Ureter (tissue), 1 donor: ENCODE results near the gene GRPEL1. TPM values are rescaled to one million over a fixed set of nuclear protein-coding genes. Genes with fewer than 3 reads are reported as not detected.

Experiments
- DNase-seq: peaks from one replicate; pipeline ENCODE4 v3.0.0-alpha.2; 2020; ENCODE audit warnings: low spot score
- total RNA-seq: library from RNA; stranded (reverse); gene quantifications from one replicate; pipeline ENCODE4 v1.2.4, GENCODE V29; 2023
- donor health status: DM: yes; HTN: yes; CAD: no.

Gene GRPEL1
- total RNA-seq, 1 donor from 2014 or later = 35.1 TPM

DNA sequence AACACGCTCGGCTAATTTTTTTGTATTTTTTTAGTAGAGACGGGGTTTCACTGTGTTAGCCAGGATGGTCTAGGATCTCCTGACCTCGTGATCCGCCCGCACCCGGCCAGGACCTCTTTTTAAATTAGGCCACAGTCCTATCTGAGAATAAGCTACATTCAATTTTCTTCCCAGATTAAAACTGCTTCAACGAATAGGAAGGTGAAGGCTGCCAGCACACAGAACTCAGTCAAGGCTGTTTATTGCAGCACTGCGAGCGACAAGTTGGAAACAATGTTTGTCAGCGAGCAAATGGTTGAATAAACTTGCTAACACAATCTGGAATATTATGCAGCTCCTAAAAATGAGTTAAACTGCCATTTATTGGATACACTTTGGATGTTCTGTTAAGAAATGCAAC, 1.9 kb downstream of the GRPEL1 start:
- DNase-seq = no peak

DNA sequence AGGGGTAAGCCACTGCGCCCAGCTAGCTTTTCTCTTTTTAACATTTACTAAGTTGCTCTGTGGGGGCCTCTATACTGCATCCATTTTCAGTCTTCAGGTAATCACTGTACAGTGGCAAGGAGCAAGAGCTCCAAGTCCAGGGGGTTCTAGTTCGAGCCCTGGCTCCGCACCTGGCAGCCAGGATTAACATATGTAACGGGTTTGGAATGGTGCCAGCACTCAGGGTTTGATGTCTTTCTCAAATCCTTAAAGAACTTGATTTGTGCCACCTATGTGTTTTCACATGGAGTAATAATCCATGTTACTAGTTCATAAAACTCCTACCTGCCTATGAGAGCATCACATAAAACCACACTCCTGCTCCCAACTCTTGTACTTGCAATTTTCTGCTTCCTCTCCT, 4.5 kb downstream of the GRPEL1 start:
- no peak for DNase-seq

DNA sequence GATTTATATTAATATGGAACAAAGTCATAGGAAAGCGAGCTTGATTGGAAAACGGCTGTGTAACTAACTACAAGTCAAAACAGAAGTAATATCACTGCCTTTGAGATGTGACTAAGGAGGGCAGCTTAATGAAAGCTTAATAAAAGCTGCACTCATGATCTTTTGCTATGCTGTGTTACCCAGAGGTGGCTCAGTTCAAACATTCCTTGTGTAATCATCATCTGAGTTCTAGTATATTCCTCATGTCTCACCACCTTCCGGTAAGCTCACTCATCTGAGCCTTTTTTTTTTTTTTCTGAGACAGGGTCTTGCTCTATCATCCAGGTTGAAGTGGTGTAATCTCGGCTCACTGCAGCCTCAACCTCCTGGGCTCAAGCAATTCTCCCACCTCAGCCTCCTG, 5.0 kb downstream of the GRPEL1 start:
- no peak for DNase-seq

- no peak for DNase-seq
Observed at GRCh38 chr4:7061815-7062214, 6.0 kb downstream of the GRPEL1 start.

DNA sequence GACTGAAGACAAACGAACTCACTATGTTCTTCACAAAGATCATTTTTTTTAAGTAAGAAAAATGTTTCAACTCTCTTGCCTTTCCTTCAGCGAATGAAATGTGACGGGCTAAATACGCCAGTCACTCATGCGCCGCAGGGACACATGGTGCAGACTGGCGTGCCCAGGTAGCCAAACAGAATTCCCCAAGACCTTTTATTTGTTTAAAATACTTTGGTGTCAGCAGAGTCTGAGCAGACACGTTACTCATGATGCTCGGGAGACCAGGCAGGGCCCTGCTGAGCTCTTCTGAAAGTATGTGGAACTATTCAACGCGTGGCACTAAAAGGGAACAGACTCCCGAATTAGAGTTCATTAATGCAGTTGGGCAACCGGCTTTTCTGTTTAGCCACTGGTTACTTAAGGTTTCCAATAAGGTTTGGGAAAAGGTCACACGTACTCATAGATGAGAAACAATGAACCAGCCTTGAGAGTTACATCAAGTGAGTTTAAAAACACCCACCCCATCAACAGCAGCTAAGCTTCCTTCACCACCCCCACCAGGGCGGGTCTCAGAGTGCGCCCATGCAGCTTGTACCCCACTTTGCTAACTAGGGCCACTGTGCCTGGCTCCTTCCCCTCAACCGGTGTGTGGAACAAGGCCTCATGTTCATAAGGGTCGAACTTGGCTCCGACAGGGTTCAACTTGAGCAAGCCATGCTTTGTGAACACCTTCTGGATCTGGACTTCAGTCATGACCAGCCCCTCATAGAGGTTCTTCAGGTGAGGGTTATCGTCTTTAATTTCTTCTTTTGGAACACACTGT, 7.3 kb downstream of the GRPEL1 start:
- no peak for DNase-seq

DNA sequence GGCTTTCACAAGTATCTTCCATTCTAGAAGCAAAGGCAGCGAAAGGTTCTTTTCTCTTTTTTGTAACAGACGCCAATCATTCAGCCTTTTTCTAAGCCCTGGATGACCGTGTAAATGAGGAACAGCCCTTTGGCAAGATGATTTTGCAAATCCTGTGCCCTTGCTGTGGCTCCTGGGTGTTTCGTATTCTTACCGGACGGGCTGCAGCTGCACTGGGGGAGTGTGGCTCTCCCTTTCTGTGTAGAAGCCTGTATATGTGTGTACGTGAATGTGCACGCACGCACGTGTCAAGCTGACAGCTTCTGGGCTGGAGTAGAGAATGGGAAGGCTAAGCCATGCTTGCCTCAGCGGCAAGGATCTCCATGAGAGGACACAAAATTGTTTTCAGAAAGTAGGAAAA, 8.2 kb downstream of the GRPEL1 start:
- no peak for DNase-seq

DNA sequence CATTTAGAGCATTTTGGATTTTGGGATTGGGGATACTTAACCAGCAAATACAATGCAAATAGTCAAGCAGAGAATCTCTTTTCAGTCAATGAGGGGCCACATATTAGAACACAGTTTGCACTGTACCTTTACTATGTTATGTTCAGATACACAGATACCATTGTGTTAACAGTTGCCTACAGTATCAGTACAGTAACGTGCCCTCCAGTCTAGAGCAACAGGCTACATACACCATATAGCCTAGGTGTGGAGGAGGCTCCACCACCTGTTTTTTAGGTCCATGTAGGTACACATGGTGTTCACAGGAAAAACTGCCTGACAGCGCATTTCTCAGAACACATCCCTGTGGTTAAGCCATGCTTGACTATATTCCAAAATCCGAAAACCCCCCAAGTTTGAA, 9.1 kb downstream of the GRPEL1 start:
- no peak for DNase-seq

DNA sequence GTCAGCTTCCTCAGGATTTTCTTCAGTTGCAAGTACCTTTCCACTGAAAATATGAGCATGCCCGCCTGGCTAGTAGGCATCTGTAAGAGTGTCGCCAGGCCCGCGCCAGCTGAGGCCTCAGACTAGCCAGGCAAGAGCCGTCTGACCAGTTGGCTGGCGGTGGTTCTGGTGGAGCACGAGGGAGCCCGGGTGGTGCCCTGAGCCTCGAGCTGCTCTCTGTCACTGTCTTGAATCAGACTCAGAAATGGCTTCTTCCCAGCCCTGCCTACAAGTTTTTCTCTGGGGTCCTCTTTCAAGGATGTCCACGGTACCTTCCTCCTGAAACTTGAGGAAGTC, 11.9 kb downstream of the GRPEL1 start:
- DNase-seq = no peak

DNA sequence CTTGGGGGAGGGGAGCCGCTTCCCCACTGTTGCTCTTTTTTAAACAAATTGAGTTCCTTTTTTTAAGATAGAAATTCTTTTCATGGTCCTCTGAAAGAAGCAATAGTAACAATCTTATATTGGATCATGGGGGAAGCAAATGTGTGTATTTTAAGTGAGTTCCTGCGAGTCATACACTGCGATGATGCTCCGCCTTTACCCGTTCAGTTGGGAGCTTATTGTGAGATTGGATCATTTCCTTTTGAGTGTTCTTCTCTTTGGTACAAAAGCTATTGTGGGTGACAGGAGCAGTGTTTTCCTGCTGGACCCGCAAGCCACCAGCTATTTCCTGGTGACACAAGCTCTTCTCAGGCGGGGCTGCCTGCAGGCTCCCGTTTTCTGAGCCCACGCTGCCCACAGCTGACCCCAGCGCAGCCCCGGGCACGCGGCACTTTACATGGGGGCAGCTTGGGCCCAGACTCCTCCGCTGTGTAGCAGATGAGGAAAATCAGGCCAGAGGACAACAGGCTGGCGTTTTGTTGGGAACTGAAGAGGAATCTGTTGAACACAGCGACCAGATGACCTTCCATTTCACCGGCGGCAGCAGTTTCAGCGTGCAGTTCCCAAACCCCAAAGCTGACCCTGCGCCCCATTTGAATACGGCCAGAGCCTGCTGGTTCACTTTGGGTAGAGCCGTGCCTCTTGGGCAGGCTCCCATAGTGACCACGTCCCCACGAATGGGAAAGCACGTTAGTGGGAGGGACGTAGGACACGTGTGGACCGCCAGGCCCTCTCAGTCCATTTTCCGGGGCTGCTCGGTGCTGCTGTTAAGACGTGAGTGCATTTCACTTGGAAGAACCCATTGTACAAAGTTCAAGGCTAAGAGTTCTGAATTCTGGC, 12.5 kb downstream of the GRPEL1 start:
- no peak for DNase-seq

- DNase-seq = no peak
Observed at GRCh38 chr4:7054106-7054880, 13.6 kb downstream of the GRPEL1 start.

DNA sequence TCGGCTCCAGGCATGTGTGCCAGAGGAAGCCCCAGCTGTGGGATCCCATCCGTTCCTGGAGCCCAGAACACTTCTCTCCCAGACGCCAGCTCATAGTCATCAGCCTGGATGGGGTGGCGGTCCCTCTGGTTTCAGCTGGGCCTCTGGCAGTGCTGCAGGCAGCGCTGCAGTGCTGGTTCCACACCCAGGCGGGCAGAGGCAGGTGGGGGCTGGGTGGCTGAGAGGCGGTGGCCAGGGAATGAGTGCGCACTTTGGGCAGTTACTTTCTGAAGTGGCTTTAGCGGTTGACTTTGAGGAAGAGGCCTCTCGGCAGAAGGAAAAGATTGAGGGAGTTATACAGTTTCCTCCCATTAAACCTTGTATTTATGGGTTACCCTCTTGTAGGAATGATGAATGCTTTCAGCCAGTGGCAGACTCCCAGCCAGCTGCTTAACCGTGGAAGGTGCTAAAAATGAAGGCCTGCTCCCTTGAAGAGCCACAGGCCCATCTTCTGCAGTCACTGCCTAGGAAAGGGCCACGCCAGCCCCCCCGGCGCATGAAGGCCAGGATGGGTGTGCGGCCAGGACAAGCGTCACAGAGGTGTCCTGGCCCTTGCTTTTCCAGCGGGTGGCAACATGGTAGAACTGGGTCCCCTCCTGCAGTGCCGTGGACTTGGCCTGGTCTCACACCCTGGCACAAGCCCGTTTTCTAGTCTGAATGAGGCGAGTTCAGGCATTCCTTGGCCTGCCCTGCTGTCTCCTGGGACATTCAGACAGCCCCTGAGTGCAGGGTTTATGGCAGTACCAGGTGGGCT, 14.7 kb downstream of the GRPEL1 start:
- DNase-seq = no peak

- DNase-seq = no peak
Observed at GRCh38 chr4:7052313-7052712, 15.6 kb downstream of the GRPEL1 start.

DNA sequence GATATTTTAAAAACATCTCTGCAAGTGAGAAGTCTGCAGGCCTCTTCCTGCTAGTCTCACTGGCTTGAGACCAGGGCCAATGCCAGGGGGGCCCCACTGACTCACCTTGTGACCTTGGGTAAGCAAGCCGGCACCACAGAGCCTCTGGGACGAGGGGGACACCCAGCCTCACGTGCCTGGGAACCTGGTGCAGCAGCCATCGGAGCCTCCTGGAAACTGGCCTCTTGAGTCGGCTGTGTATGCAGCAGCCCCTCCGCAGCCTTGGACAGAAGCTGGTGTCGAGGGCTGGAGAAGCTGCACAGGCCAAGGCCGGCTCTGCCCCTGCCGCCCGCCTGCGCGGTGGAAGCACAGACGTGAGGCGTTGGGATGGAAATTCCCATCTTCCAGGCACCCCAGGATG, 16.0 kb downstream of the GRPEL1 start:
- DNase-seq = no peak

GRCh38 chr4:7051144-7051495, 16.7 kb downstream of the GRPEL1 start:
- no peak for DNase-seq

- DNase-seq = no peak
Observed at GRCh38 chr4:7050481-7051143, 17.3 kb downstream of the GRPEL1 start.

DNA sequence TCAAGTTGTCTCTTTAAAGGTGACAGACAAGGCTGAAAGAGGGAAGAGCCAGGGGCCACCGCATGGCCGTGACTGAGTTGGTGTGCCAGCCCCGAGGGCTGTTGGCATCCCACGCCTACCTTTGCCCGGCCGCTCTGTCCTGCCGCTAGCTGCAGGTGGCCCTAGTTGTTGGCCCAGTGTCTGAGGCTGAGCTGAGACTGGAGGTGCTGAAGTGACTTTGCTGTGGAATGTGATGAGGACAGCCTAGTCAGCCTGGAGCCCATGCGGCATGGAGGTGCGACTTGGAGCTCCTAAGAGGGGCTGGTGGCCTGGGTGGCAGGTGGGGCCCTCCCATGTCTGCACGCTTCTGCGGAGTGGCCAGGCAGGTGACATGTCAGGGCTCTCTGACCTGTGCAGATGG, 18.1 kb downstream of the GRPEL1 start:
- DNase-seq = no peak

- DNase-seq = no peak
Observed at GRCh38 chr4:7049295-7049694, 18.6 kb downstream of the GRPEL1 start.

GRCh38 chr4:7048642-7049041, 19.2 kb downstream of the GRPEL1 start:
- no peak for DNase-seq

DNA sequence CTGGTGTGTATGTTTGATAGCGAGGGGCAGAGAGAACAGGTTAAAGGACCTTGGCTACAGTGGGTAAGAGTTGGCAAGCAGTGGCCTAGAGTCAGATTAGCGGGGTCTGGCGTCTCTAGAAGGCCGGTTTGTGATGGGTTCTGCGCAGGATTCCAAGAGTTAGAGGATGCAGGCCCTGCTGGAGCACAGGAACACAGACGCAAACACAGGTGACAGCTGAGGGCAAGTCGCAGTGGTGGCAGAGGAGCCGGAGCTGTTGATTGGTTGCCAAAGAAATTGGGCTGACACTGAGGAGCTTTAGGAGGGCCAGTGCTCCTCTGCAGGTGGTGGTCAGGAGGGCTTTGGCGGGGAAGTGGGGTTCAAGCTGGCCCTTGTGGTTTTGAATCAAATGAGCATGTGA, 20.9 kb downstream of the GRPEL1 start:
- no peak for DNase-seq

DNA sequence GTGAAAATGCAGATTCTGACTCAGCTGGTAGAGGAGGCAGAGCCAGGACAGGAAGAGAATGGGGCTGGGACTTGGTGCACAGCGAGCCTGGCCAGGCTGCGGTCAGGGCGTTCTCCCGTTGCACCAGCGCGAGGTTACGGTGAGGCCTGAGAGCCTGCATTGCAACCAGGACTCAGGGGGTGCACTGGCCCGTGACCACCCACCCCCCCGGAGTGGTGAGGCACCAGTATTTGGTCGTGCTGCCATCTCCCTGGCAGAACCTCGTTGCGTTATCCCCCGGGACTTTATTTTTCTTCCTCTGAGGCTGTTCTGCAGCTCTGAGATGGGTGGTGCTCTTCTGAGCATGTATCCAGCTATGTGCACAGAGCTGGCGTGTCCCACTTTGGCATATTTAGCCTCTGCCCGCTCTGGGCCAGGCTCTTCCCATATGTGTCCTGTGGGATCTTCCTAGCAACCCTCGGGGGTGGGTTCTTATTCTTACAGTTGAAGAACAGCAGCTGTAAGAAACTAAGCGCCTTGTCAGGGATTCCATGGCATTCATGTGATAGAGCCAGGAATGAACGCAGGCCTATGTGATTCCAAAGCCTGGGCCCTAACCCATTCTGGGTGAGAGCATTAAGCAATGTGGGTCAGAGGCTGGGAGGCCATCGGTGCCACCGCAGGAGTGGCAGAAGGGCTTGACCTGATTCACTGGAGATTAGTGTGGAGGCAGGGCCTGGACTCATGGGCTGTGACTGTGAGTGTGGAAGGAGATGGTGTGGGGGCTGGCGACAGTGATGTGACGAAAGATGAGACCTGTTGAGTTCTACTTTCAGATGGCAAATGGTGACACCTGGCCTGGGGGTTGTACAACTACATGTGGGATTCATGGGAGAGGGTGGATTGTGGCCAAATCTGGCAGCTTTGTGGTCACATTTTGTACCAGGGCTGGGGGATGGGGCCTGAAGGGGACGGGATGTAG, 21.6 kb downstream of the GRPEL1 start:
- DNase-seq = no peak
